GM12892 (cell line): Measurements from ENCODE around the gene CAPN12.
"Not testable (repeated sequence)": the region's sequence is repeated elsewhere in the genome, so short reads cannot be mapped to it uniquely, and the experiment has no call there.

Source experiments
- POLR2A ChIP-seq: IDR thresholded peaks from 2 replicates; pipeline ENCODE4 v1.6.1; 2011; ENCODE audit warnings: low read depth, low read length, control low read depth
- POLR2AphosphoS5 ChIP-seq: IDR thresholded peaks from 2 replicates; pipeline ENCODE4 v1.6.1; 2011; ENCODE audit warnings: low read depth, low read length, control low read depth
- TAF1 ChIP-seq: IDR thresholded peaks from 2 replicates; pipeline ENCODE4 v1.6.1; 2011; ENCODE audit warnings: low read depth, mild to moderate bottlenecking, control low read depth, low read length, borderline replicate concordance

- TF ChIP-seq POLR2AphosphoS5, TAF1, POLR2A: not testable (repeated sequence)
These were observed 47.3 kb upstream of the CAPN12 start for GRCh38 chr19:38791451-38792064.
